HEK293 (cell line): Measurements from ENCODE around the gene NAPB.

Experiments used
- ATF2 ChIP-seq: fragments of 450-650 bp; formaldehyde crosslinking; IDR thresholded peaks from 2 replicates; pipeline ENCODE4 v1.5.1; 2016; ENCODE audit warnings: missing biosample characterization, missing genetic modification characterization, low read depth
- IKZF3 ChIP-seq: fragments of 450-650 bp; IDR thresholded peaks from 2 replicates; pipeline ENCODE4 v1.5.0; 2018; ENCODE audit warnings: missing biosample characterization, mild to moderate bottlenecking, missing genetic modification characterization, moderate library complexity
- KLF10 ChIP-seq: fragments of 450-650 bp; IDR thresholded peaks from 2 replicates; pipeline ENCODE4 v1.5.1; 2018; ENCODE audit warnings: missing biosample characterization, mild to moderate bottlenecking, missing genetic modification characterization
- SP2 ChIP-seq: fragments of 450-650 bp; formaldehyde crosslinking; IDR thresholded peaks from 2 replicates; pipeline ENCODE4 v1.5.1; 2016; ENCODE audit warnings: missing biosample characterization, missing genetic modification characterization
- WT1 ChIP-seq: fragments of 450-650 bp; formaldehyde crosslinking; IDR thresholded peaks from 2 replicates; pipeline ENCODE4 v1.5.1; 2016; ENCODE audit warnings: missing biosample characterization, missing genetic modification characterization
- YY1 ChIP-seq: fragments of 450-650 bp; formaldehyde crosslinking; IDR thresholded peaks from 2 replicates; pipeline ENCODE4 v1.5.1; 2018; ENCODE audit warnings: missing biosample characterization, missing genetic modification characterization
- ZFP37 ChIP-seq: fragments of 450-650 bp; formaldehyde crosslinking; IDR thresholded peaks from 2 replicates; pipeline ENCODE4 v1.5.1; 2016; ENCODE audit warnings: missing biosample characterization, missing genetic modification characterization
- ZFP69B ChIP-seq: fragments of 450-650 bp; formaldehyde crosslinking; IDR thresholded peaks from 2 replicates; pipeline ENCODE4 v1.5.1; 2016; ENCODE audit warnings: missing biosample characterization, missing genetic modification characterization
- ZIC2 ChIP-seq: fragments of 450-650 bp; formaldehyde crosslinking; IDR thresholded peaks from 2 replicates; pipeline ENCODE4 v1.5.1; 2016; ENCODE audit warnings: missing biosample characterization, missing genetic modification characterization
- ZNF10 ChIP-seq: fragments of 450-650 bp; formaldehyde crosslinking; IDR thresholded peaks from 2 replicates; pipeline ENCODE4 v1.5.1; 2017; ENCODE audit warnings: missing biosample characterization, missing genetic modification characterization
- ZNF133 ChIP-seq: fragments of 450-650 bp; formaldehyde crosslinking; IDR thresholded peaks from 2 replicates; pipeline ENCODE4 v1.5.1; 2016; ENCODE audit warnings: missing biosample characterization, missing genetic modification characterization
- ZNF169 ChIP-seq: fragments of 450-650 bp; formaldehyde crosslinking; IDR thresholded peaks from 2 replicates; pipeline ENCODE4 v1.5.1; 2016; ENCODE audit warnings: missing biosample characterization, missing genetic modification characterization
- ZNF18 ChIP-seq: fragments of 450-650 bp; formaldehyde crosslinking; IDR thresholded peaks from 2 replicates; pipeline ENCODE4 v1.5.1; 2016; ENCODE audit warnings: missing biosample characterization, missing genetic modification characterization
- ZNF239 ChIP-seq: fragments of 450-650 bp; formaldehyde crosslinking; IDR thresholded peaks from 2 replicates; pipeline ENCODE4 v1.5.1; 2016; ENCODE audit warnings: missing biosample characterization, missing genetic modification characterization
- ZNF266 ChIP-seq: fragments of 450-650 bp; formaldehyde crosslinking; IDR thresholded peaks from 2 replicates; pipeline ENCODE4 v1.5.1; 2016; ENCODE audit warnings: missing biosample characterization, missing genetic modification characterization, low read depth
- ZNF350 ChIP-seq: fragments of 450-650 bp; formaldehyde crosslinking; IDR thresholded peaks from 2 replicates; pipeline ENCODE4 v1.5.0; 2017; ENCODE audit warnings: missing biosample characterization, mild to moderate bottlenecking, missing genetic modification characterization
- ZNF366 ChIP-seq: fragments of 450-650 bp; formaldehyde crosslinking; conservative IDR thresholded peaks from 2 replicates; pipeline ENCODE4 v1.5.1; 2016; ENCODE audit warnings: missing biosample characterization, missing genetic modification characterization
- ZNF423 ChIP-seq: fragments of 450-650 bp; formaldehyde crosslinking; IDR thresholded peaks from 2 replicates; pipeline ENCODE4 v1.5.1; 2016; ENCODE audit warnings: missing biosample characterization, missing genetic modification characterization
- ZNF530 ChIP-seq: fragments of 450-650 bp; formaldehyde crosslinking; IDR thresholded peaks from 2 replicates; pipeline ENCODE4 v1.5.1; 2016; ENCODE audit warnings: low read depth, missing biosample characterization, missing genetic modification characterization
- ZNF544 ChIP-seq: fragments of 450-650 bp; formaldehyde crosslinking; IDR thresholded peaks from 2 replicates; pipeline ENCODE4 v1.5.0; 2017; ENCODE audit warnings: missing biosample characterization, missing genetic modification characterization
- ZNF548 ChIP-seq: fragments of 450-650 bp; formaldehyde crosslinking; IDR thresholded peaks from 2 replicates; pipeline ENCODE4 v1.5.1; 2016; ENCODE audit warnings: missing biosample characterization, missing genetic modification characterization
- ZNF664 ChIP-seq: fragments of 450-650 bp; formaldehyde crosslinking; IDR thresholded peaks from 2 replicates; pipeline ENCODE4 v1.5.1; 2016; ENCODE audit warnings: missing biosample characterization, missing genetic modification characterization
- ZNF677 ChIP-seq: fragments of 450-650 bp; IDR thresholded peaks from 2 replicates; pipeline ENCODE4 v1.5.0; 2018; ENCODE audit warnings: missing biosample characterization, mild to moderate bottlenecking, missing genetic modification characterization, moderate library complexity
- ZNF768 ChIP-seq: fragments of 450-650 bp; formaldehyde crosslinking; IDR thresholded peaks from 2 replicates; pipeline ENCODE4 v1.5.1; 2018; ENCODE audit warnings: missing biosample characterization, mild to moderate bottlenecking, missing genetic modification characterization
- ZNF791 ChIP-seq: fragments of 450-650 bp; formaldehyde crosslinking; IDR thresholded peaks from 2 replicates; pipeline ENCODE4 v1.5.1; 2016; ENCODE audit warnings: missing biosample characterization, missing genetic modification characterization
- ZNF792 ChIP-seq: fragments of 450-650 bp; formaldehyde crosslinking; IDR thresholded peaks from 2 replicates; pipeline ENCODE4 v1.5.1; 2016; ENCODE audit warnings: missing biosample characterization, missing genetic modification characterization
- ZNF843 ChIP-seq: fragments of 450-650 bp; formaldehyde crosslinking; IDR thresholded peaks from 2 replicates; pipeline ENCODE4 v1.5.1; 2016; ENCODE audit warnings: missing biosample characterization, missing genetic modification characterization
- ZSCAN30 ChIP-seq: fragments of 450-650 bp; IDR thresholded peaks from 2 replicates; pipeline ENCODE4 v1.5.1; 2018; ENCODE audit warnings: missing biosample characterization, mild to moderate bottlenecking, missing genetic modification characterization, moderate library complexity
- TF ChIP-seq, protein P1 (sequence below): fragments of 450-650 bp; formaldehyde crosslinking; IDR thresholded peaks from 2 replicates; pipeline ENCODE4 v1.5.1; 2016; ENCODE audit warnings: missing biosample characterization, missing genetic modification characterization
- TF ChIP-seq, protein P2 (sequence below): fragments of 450-650 bp; formaldehyde crosslinking; IDR thresholded peaks from 2 replicates; pipeline ENCODE4 v1.5.1; 2016; ENCODE audit warnings: missing biosample characterization, missing genetic modification characterization, low read depth
- TF ChIP-seq, protein P3 (sequence below): fragments of 450-650 bp; formaldehyde crosslinking; IDR thresholded peaks from 2 replicates; pipeline ENCODE4 v1.5.1; 2016; ENCODE audit warnings: missing biosample characterization, missing genetic modification characterization

Gene NAPB

DNA sequence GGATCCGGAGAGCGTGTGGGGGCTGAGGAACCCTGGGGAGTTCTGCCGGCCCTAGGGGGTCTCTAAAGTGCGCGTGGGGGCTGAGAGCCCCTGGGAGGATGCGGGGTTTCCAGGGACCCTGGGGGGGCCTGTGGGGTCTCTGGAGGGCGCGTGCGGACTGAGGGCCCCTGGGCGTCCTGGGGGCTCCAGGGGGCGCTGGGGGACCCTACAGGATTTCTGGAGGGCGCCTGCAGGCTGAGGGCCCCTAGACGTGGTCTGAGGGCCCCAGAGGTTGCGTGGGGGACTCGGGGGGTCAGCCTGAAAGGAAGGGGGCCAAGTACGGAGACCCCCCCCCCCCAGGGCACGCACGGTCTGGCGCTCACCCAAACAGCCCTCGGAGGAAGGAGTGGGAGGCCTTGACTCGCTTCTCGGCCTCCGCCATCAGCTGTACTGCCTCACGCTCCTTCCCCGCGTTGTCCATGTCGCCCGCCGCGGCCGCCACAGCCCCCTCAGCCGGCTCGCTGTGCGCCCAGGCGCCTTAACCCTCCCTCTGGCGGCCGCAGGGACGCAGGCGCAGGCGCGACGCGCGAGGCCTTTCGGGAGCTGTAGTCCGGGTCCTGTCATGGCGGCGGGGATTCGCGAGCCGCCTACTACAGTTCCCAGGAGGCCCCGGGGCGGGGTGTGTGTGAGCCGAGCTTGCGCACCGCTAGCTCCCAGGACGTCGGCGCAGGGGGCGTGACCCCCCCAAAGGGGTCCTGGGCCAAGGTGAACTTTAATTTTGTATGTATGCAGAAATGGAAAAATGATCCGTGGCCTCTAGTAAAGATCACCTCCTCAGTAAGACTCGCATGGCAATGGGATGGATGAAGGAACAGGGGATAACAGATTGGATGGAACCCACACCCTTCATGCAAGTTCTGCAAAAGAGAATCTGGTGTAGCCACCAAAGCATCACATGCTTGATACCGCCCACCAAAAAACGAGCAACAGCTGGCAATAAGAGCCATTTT, at the start of gene NAPB (continued):
- TF ChIP-seq ZNF169 (no peak), KLF10 (tag by site-specific recombination) (peak; percentile 75), ZNF10 (tag by site-specific recombination) (no peak), IKZF3 (tag by site-specific recombination) (no peak), ZNF544 (tag by site-specific recombination) (no peak), ZNF664 (no peak), ZNF18 (tag by site-specific recombination) (no peak), ZSCAN30 (peak; percentile 52; the same call in 1 of the 2 replicates), ZNF133 (no peak), WT1 (tag by site-specific recombination) (no peak), ZNF768 (no peak), YY1 (tag by site-specific recombination) (peak; percentile 83), ZNF366 (tag by site-specific recombination) (no peak), ZFP37 (tag by site-specific recombination) (no peak), ZIC2 (tag by site-specific recombination) (peak; percentile 67), ATF2 (tag by site-specific recombination) (no peak), ZNF791 (tag by site-specific recombination) (no peak), ZNF530 (tag by site-specific recombination) (no peak), ZNF423 (tag by site-specific recombination) (no peak), ZFP69B (0 out of 2 replicates have a peak, but pooled peaks have one; percentile 30), ZNF677 (tag by site-specific recombination) (no peak), ZNF792 (no peak), ZNF239 (tag by site-specific recombination) (no peak), ZNF350 (tag by site-specific recombination) (no peak), ZNF843 (no peak), SP2 (tag by site-specific recombination) (peak; percentile 33), ZNF266 (tag by site-specific recombination) (no peak), ZNF548 (tag by site-specific recombination) (no peak)
- TF ChIP-seq, protein P1, sequence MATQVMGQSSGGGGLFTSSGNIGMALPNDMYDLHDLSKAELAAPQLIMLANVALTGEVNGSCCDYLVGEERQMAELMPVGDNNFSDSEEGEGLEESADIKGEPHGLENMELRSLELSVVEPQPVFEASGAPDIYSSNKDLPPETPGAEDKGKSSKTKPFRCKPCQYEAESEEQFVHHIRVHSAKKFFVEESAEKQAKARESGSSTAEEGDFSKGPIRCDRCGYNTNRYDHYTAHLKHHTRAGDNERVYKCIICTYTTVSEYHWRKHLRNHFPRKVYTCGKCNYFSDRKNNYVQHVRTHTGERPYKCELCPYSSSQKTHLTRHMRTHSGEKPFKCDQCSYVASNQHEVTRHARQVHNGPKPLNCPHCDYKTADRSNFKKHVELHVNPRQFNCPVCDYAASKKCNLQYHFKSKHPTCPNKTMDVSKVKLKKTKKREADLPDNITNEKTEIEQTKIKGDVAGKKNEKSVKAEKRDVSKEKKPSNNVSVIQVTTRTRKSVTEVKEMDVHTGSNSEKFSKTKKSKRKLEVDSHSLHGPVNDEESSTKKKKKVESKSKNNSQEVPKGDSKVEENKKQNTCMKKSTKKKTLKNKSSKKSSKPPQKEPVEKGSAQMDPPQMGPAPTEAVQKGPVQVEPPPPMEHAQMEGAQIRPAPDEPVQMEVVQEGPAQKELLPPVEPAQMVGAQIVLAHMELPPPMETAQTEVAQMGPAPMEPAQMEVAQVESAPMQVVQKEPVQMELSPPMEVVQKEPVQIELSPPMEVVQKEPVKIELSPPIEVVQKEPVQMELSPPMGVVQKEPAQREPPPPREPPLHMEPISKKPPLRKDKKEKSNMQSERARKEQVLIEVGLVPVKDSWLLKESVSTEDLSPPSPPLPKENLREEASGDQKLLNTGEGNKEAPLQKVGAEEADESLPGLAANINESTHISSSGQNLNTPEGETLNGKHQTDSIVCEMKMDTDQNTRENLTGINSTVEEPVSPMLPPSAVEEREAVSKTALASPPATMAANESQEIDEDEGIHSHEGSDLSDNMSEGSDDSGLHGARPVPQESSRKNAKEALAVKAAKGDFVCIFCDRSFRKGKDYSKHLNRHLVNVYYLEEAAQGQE (tag by site-specific recombination), result no peak
- TF ChIP-seq, protein P2, sequence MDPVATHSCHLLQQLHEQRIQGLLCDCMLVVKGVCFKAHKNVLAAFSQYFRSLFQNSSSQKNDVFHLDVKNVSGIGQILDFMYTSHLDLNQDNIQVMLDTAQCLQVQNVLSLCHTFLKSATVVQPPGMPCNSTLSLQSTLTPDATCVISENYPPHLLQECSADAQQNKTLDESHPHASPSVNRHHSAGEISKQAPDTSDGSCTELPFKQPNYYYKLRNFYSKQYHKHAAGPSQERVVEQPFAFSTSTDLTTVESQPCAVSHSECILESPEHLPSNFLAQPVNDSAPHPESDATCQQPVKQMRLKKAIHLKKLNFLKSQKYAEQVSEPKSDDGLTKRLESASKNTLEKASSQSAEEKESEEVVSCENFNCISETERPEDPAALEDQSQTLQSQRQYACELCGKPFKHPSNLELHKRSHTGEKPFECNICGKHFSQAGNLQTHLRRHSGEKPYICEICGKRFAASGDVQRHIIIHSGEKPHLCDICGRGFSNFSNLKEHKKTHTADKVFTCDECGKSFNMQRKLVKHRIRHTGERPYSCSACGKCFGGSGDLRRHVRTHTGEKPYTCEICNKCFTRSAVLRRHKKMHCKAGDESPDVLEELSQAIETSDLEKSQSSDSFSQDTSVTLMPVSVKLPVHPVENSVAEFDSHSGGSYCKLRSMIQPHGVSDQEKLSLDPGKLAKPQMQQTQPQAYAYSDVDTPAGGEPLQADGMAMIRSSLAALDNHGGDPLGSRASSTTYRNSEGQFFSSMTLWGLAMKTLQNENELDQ (tag by site-specific recombination), result no peak
- TF ChIP-seq, protein P3, sequence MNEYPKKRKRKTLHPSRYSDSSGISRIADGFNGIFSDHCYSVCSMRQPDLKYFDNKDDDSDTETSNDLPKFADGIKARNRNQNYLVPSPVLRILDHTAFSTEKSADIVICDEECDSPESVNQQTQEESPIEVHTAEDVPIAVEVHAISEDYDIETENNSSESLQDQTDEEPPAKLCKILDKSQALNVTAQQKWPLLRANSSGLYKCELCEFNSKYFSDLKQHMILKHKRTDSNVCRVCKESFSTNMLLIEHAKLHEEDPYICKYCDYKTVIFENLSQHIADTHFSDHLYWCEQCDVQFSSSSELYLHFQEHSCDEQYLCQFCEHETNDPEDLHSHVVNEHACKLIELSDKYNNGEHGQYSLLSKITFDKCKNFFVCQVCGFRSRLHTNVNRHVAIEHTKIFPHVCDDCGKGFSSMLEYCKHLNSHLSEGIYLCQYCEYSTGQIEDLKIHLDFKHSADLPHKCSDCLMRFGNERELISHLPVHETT (tag by site-specific recombination), result no peak
